KOPT-K1 (cell line): ENCODE measurements around the gene SSNA1.

ENCODE experiments used
- H3K27ac ChIP-seq: fragments of 200-600 bp; sonication (generic); 2 replicates; pipeline ENCODE4 v1.5.1; 2016; ENCODE audit warnings: antibody characterized with exemption, mild to moderate bottlenecking, low read depth, low read length; ENCODE audit not compliant: poor library complexity, severe bottlenecking
- H3K36me3 ChIP-seq: fragments of 200-600 bp; sonication (generic); 2 replicates; pipeline ENCODE4 v1.5.1; 2017; ENCODE audit warnings: antibody characterized with exemption, mild to moderate bottlenecking, low read length, moderate library complexity; ENCODE audit not compliant: insufficient read depth
- H3K9me3 ChIP-seq: fragments of 200-600 bp; sonication (generic); 2 replicates; pipeline ENCODE4 v1.5.1; 2017; ENCODE audit warnings: antibody characterized with exemption, low read length, mild to moderate bottlenecking; ENCODE audit not compliant: insufficient read depth, poor library complexity, severe bottlenecking

The SSNA1 gene

DNA sequence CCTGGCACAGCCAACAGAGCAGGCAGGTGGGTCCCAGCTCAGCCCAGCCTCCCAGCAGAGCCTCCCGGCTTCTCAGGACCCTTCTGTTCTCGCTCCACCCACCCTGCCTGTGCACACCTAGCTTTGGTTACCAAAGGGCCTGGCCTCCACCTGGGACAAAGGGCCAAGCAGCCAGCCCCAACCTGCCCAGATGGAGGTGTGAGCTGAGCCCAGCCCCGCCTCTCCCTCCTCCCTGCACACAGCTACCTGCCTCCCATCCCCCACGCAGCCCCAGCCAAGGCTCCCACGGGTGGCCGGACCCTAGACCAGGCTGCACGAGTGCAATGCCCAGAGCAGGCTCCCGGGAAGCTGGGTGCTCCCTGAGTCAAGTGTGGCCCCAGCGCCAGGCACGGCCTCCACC lies 6.4 kb downstream of the SSNA1 start:
- Histone ChIP-seq H3K27ac (no peak overlapping the region), H3K9me3 (no peaks in the 10 kb centered on the region), H3K36me3 (peaks cover 19% of the 10 kb centered on the region; the same call in 1 of the 2 replicates)

DNA sequence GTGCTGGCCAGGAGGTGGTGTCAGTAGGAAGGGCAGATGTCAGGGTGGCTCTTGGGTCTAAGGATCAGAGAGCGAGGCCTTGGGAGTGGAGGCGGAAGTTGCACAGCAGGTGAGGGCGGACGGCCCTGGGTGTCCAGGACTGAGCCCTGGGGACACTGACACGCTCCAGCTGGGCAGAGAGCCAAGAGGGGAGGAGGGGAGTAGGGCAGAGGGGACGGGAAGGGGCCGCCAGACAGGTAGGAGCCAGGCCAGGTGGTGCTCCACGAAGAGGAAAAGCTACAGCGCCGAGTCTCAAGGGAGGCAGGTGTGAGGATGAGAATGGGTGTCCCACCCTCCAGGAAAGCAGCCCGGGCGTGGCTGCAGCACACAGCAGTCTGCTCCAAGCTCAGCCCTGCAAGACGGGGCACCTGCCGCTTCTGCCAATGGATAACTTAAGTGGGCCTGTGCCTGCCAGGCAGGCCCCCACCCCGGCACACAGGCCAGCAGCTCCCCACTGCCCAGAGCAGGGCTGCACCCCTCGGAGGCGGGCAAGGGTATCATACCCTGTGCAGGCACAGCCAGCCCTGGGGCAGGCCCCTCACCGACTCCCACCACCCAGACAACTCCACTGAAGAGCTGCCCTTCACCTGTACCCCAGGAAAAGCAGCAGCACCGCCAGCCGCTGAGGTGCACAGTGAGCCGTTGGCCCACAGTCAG lies 7.2 kb downstream of the SSNA1 start:
- H3K36me3 ChIP-seq, result peaks cover 12% of the 10 kb centered on the region; the same call in 1 of the 2 replicates
- no peaks in the 10 kb centered on the region for H3K9me3 ChIP-seq
- H3K27ac ChIP-seq, result no peak overlapping the region

DNA sequence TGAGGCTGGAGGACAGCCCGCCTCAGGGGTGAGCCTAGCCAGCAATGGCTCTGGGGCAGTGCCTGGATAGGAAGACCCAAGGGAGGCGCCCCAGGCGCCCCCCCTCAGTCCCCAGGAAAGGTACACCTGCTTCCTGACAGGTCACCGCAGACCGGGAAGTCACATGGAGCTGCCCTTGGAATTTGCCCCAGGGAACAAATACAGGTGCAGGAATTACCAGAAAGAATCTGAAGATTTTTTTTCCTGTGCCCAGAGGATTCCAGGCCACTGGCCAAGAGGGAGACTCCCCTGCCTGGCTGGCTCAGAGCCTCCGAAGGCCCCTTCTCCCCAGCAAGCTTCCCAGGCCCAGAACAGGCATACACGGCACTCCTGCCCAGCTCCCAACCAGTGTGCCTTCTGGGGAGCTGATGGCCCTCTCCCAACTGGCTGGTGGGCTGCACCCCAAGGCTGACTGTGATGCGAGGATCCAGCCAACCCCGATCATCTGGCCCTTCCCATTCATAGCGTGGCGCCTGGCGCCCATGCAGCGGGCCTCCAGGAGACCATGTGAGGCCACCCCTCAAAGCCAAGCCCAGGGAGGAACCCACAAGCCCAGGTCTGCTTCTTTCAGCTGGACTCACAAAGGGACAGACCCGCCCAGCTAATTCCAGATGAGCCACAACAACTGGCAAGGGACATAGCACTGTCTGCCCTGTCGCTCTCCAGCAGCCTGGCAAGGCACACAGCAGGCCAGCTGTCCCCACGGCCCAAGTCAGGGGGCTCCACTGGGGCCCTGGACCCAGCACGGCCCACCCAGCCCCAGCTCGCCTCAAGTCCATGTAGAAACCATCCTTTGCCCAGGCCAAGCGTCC lies 9.8 kb downstream of the SSNA1 start:
- Histone ChIP-seq H3K36me3 (no peaks in the 10 kb centered on the region), H3K9me3 (no peaks in the 10 kb centered on the region), H3K27ac (no peak overlapping the region)

DNA sequence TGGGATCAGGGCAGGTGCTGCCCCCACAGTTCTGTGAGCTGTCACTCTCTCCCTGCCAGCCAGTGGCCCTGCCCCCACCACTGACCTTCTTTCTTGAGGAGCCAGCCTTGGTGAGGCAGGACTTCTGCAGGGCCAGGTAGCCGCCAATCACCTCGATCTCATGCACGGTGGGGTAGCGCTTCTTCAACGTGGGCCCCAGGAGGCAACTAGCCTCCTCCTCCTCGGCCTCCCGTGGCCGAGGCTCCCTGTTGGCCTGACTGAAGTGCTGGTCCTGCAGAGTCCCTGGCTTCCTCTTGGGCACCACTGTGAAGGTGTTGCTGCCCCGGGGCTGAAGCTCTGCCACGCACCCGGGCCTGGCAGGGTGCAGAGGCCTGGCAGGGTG lies 10.4 kb downstream of the SSNA1 start:
- H3K27ac ChIP-seq, result no peak overlapping the region
- H3K9me3 ChIP-seq, result no peaks in the 10 kb centered on the region
- H3K36me3 ChIP-seq, result no peaks in the 10 kb centered on the region

DNA sequence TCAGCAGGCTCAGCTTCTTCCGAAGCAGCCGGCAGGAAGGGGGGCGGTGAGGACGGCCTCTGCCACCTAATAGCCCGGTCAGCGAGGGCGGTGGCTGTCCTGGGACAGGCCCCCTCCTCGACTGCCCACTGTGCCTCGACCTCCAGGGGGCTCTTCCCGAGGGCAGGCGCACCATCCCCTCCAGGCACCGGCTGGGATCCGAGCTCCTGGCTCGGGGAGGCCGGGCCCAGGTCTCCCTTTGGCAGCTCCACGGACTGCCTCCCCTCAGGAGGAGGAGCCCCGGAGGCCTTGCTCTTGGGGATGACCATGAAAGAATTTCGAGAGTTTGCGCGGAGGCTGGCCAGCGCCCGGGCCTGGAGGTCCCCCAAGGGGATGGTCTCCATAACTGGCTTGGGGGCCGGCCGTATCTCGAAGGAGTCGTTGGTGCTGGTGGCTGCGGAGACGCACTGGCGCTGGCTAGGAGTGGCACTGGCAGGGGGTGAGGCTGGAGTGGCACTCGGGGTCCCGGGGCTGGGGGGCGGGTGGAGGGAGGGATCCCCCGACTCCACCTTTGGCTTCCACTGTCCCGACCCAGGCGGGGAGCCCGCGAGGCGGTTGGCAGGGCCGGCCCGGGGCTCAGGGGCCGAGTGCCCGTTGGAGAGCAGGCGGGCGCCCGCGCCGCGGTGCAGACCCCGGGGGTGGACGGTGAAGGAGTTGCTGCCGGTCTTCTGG lies 11.1 kb downstream of the SSNA1 start:
- Histone ChIP-seq H3K27ac (no peak overlapping the region), H3K9me3 (no peaks in the 10 kb centered on the region), H3K36me3 (no peaks in the 10 kb centered on the region)

DNA sequence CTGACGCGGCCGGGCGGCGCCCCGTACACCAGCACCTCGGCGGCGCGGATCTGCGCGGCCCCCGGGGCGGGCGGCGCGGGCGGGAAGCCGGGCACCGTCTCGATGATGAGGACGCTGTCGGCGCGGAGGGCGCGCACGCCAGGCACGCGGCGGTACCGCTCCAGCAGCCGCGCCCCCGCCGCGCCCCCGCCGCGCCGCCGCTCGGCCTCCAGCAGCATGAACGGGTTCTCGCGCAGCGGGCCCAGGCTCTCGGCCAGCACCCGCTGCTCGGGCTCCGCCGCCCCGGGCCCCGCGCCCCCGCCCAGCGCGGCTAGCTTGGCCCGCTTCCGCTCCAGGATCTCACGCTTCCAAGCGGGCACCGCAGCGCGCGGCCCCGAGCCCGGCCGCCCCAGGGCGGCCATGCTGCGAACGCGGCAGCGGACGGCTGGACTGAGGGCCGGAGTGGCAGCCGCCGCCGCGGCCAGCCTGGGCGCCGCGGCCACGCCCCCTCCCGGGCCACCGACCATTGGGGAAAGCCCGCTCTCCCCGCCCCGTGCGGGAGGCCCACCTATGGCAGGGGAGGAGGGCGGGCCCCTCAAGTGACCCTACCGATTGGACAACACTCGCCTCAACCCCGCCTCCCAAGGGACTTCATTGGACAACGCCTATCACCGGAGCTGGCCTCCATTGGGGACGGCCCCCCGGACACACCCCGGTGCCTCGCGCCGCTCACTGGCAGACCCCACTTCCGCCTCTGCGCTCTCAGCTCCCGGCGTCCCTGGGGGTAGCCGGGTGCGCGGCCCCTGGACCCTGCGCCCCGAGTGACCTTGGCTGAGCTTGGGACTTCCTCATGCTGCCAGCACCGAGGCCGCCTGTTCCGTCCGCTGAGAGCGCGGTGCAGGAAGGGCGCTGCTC lies 12.1 kb downstream of the SSNA1 start, which contains the start of gene TPRN:
TPRN (minus strand) TSS at position 431 of the 894 bp plus-strand sequence; CDS start at position 401, 30 bp downstream.
- Histone ChIP-seq H3K27ac (peak within 1 kb of the TSS; percentile 71), H3K36me3 (no peaks in the 10 kb centered on the region), H3K9me3 (no peaks in the 10 kb centered on the region)

DNA sequence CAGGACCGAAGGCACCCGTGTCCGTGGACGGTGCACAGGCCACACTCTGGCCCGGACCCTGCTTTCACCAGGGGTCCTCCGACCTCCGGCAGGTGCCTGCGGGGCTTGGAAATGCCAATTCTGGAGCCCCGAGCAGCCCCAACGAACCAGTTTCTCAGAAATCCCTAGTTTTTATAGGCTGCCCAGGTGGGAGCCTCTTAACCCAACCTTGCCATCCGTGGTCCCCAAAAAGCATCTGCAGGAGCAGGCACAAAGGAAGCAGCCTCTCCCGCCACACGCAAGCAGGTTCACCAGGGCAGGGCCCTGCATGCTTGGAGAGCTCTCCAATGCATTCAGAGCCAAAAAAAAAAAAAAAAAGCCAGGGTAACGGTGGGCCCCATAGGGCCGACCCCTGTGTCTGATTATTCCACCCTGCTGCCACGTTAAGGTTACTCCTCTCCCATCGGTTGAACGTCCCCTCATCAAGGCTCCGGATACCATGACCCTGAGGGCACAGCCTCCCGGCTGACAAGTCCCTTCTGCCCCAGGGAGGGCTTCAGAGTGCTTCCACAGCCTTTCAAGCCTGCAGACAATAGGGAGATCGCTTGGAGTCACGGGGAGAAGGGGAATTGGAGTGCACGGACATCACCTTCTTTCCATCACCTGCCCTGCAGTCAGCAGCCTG lies 12.9 kb downstream of the SSNA1 start:
- Histone ChIP-seq H3K27ac (peak overlapping the region; percentile 71), H3K9me3 (no peaks in the 10 kb centered on the region)

DNA sequence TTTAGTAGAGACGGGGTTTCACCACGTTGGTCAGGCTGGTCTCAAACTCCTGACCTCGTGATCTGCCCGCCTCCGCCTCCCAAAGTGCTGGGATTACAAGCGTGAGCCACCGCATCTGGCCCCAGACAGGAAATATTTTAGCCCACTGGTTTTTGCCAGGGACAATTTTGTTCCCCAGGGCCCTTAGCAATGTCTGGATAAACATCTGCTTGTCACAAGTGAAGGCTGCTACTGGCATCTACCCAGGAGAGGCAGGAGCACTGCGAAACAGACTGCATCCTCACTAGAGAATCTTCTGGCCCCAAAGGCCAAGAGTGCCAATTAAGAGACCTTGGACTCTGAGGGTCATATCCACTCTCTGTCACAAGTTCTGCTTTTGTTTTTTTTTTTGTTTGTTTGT lies 14.5 kb downstream of the SSNA1 start:
- no peaks in the 10 kb centered on the region for H3K9me3 ChIP-seq
- H3K36me3 ChIP-seq, result peaks cover 10% of the 10 kb centered on the region; the same call in 1 of the 2 replicates
- H3K27ac ChIP-seq, result no peak overlapping the region

More for the DNA sequence above, 12.9 kb downstream of the SSNA1 start:
- H3K36me3 ChIP-seq, result no peaks in the 10 kb centered on the region

DNA sequence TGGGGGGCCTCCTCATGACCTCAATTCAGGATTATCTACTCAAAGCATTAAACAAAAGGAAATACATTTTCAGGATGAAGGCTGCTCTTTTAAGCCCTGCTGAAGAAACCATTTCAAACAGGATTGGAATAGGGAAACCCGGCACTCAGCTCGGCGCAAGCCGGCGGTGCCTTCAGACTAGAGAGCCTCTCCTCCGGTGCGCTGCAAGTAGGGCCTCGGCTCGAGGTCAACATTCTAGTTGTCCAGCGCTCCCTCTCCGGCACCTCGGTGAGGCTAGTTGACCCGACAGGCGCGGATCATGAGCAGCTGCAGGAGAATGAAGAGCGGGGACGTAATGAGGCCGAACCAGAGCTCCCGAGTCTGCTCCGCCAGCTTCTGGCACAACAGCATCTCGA lies 16.3 kb downstream of the SSNA1 start:
- H3K27ac ChIP-seq, result peak overlapping the region; percentile 76
- peaks cover 25% of the 10 kb centered on the region for H3K36me3 ChIP-seq
- no peaks in the 10 kb centered on the region for H3K9me3 ChIP-seq

DNA sequence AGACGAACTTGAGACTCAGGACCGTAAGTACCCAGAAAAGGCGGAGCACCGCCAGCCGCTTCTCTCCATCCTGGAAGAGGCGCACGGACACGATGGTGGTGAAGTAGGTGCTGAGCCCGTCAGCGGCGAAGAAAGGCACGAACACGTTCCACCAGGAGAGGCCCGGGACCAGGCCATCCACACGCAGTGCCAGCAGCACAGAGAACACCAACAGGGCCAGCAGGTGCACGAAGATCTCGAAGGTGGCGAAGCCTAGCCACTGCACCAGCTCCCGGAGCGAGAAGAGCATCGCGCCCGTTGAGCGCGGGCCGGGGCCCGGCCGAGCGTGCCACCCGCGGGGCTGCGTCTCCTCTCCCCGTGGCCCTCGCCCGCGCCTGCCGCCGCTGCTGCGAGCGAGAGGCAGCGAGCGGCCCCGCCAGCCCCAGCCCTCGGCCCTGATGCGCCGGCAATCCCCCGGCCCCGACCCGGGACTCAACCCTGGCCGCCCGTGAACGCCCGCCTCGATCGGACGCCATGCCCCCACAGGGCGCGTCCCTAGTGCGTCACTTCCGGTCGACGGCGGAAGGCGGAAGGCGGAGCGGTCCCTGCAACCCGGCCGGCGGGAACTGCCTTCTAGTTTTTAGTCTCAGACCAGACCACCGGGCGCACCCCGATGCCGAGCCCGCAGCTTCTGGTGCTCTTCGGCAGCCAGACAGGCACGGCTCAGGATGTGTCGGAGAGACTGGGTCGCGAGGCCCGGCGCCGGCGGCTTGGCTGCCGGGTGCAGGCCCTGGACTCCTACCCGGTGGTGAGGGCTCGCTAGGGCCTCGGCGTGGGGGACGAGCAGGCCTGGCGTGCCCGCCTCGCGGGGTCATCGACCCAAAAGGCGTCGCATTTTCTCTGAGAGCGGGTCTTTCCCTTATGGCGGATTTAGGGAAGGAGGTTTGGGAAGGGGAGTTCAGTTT lies 16.9 kb downstream of the SSNA1 start, which contains the start of the genes NDOR1 and TMEM203:
NDOR1 (plus strand) TSS at position 575 of the 944 bp plus-strand sequence; CDS start at position 653, 78 bp downstream.
TMEM203 (minus strand) TSS at position 523 of the 944 bp plus-strand sequence; CDS start at position 289, 234 bp downstream.
- no peaks in the 10 kb centered on the region for H3K9me3 ChIP-seq
- peak within 1 kb of the TSS; percentile 76 for H3K27ac ChIP-seq

DNA sequence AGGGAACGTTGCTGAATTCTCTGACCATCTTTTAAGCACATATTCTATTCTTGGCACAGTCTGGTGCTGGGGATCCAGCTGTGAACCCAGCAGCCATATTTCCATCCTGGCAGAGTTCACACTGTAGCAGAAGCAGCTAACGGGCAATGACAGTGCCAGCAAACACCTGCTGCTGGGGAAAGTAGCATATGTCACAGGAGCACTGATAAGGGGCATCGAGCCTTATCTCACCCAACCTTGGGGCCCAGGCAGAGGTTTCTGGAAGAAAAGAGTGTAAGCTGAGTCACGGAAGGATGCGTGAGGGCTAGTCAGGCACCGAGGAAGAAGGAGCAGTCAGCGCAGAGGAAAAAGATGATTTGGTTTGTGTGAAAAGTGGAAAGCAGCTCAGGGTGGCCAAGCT lies 18.1 kb downstream of the SSNA1 start:
- Histone ChIP-seq H3K9me3 (no peaks in the 10 kb centered on the region), H3K36me3 (peaks cover 42% of the 10 kb centered on the region), H3K27ac (peak overlapping the region; percentile 76)

More for the DNA sequence above, 16.9 kb downstream of the SSNA1 start, which contains the start of the genes NDOR1 and TMEM203:
- H3K36me3 ChIP-seq, result peaks cover 31% of the 10 kb centered on the region

DNA sequence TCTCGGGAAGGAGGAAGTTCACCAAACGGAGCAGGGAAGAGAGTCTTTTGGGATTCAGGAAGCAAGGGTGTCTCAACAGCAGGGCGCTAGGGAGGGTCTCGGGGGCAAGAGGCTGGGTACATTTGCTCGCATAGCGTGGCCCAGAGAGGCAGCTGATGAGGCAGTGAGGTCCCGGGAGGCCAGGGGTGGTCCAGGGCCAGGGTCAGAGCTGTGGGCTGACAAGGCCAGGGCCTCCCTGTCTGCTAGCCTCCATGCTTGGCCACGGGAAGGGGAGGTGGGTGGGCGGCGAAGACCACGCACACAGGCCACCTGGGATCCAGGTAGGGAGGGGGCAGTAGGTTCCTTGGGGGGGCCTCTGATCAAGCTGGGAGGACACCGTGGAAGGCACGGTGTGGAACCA lies 23.1 kb downstream of the SSNA1 start:
- no peaks in the 10 kb centered on the region for H3K9me3 ChIP-seq
- peaks cover 84% of the 10 kb centered on the region for H3K36me3 ChIP-seq
- H3K27ac ChIP-seq, result no peak overlapping the region

DNA sequence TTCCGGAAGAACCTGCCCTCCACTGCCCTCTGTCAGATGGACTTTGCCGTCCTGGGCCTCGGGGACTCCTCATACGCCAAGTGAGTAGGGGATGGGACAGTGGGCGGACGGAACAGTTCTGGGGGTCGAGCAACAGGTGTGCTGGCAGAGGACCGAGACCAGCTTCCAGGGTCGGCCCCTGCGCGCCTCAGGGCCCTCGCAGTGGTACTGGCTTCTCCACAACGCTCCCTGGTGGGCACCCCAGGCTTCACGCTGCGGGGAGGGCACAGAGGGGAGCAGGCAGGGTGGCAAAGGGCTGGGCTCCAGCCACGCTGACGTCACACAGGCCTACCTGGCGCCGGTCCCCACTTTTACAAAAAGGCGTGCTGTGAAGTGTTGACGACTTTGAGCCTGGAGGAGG lies 24.0 kb downstream of the SSNA1 start:
- peaks cover 86% of the 10 kb centered on the region for H3K36me3 ChIP-seq
- H3K27ac ChIP-seq, result no peak overlapping the region
- no peaks in the 10 kb centered on the region for H3K9me3 ChIP-seq
